ENCODE measurements around the gene TLR10.

GRCh38 chr4:38811297-38811696 is 28.5 kb upstream of the TLR10 start:
- TF ChIP-seq FOXM1 (IDR thresholded peaks at IDR 0.05; ENCODE audit: borderline replicate concordance) (no peak), ELF4 (IDR thresholded peaks at IDR 0.05) (no peak), TARDBP (IDR thresholded peaks at IDR 0.05) (no peak), FOXK2 (IDR thresholded peaks at IDR 0.05) (no peak), FOXA1 (IDR thresholded peaks at IDR 0.05) (no peak), ZNF384 (IDR thresholded peaks at IDR 0.05) (no peak), SUZ12 (IDR thresholded peaks at IDR 0.05) (no peak), SP1 (IDR thresholded peaks at IDR 0.05) (no peak), ARNT (IDR thresholded peaks at IDR 0.05) (no peak), HDGF (IDR thresholded peaks at IDR 0.05; ENCODE audit: borderline replicate concordance) (no peak), BHLHE40 (IDR thresholded peaks at IDR 0.05; ENCODE audit: borderline replicate concordance) (no peak), PKNOX1 (IDR thresholded peaks at IDR 0.05) (no peak), NFRKB (IDR thresholded peaks at IDR 0.05) (no peak)

All from HEK293T (cell line).